Measurements from ENCODE around the gene PRAMEF12.

The PRAMEF12 gene

DNA sequence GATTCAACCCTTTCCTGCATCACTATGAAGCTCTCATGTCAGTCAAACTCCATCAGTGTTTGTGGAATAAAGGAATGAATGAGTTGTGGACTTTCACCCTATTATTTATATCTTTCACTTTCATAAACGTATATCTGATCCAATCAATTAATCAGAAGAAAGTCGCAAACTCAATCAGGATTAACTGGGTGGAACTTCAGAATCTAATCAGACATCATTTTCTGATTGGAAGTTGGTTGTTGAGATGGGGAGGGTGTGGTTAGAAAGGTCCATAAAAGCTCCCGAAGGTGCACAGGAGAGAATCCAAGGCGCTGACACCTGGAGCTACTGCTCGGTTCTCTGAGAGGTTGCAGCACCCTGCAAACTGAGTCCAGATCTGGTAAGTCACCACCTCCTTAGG is at the start of gene PRAMEF12:
TSS of gene PRAMEF12 (plus strand) at position 301 of the 400 bp plus-strand sequence. CDS start 1,130 bp downstream, outside the sequence.
- Histone ChIP-seq H3K36me3 (ENCODE audit: control insufficient read depth in 2 of 2, insufficient read depth in 1 of 2, low read length in 2 of 2) (no peaks in the 10 kb centered on the region), H3K4me1 (ENCODE audit: control insufficient read depth, insufficient read depth, low read length) (no peaks in the 10 kb centered on the region), H3K27ac (ENCODE audit: extremely low read depth, low read depth, low read length) (no peak within 1 kb of the TSS), H3K9me3 (ENCODE audit: control insufficient read depth, insufficient read depth, low read depth, low read length) (no peaks in the 10 kb centered on the region), H3K4me3 (ENCODE audit: low read depth, low read length) (no peak within 1 kb of the TSS)
- TF ChIP-seq ZNF747 (tag by site-specific recombination; IDR thresholded peaks at IDR 0.05) (no peak), SP7 (tag by site-specific recombination; IDR thresholded peaks at IDR 0.05) (no peak), SP3 (tag by site-specific recombination; IDR thresholded peaks at IDR 0.05) (no peak), ZNF214 (tag by site-specific recombination; IDR thresholded peaks at IDR 0.05; ENCODE audit: borderline replicate concordance) (no peak), ZSCAN30 (tag by site-specific recombination; IDR thresholded peaks at IDR 0.05) (no peak), ZNF302 (tag by site-specific recombination; IDR thresholded peaks at IDR 0.05; ENCODE audit: low read depth) (no peak), ZNF211 (tag by site-specific recombination; IDR thresholded peaks at IDR 0.05; ENCODE audit: low read depth) (no peak), ZNF571 (tag by site-specific recombination; IDR thresholded peaks at IDR 0.05) (no peak), GFI1B (tag by site-specific recombination; IDR thresholded peaks at IDR 0.05) (no peak), OVOL3 (tag by site-specific recombination; IDR thresholded peaks at IDR 0.05) (no peak), ZNF785 (tag by site-specific recombination; IDR thresholded peaks at IDR 0.05) (no peak)
- TF ChIP-seq, protein P1, sequence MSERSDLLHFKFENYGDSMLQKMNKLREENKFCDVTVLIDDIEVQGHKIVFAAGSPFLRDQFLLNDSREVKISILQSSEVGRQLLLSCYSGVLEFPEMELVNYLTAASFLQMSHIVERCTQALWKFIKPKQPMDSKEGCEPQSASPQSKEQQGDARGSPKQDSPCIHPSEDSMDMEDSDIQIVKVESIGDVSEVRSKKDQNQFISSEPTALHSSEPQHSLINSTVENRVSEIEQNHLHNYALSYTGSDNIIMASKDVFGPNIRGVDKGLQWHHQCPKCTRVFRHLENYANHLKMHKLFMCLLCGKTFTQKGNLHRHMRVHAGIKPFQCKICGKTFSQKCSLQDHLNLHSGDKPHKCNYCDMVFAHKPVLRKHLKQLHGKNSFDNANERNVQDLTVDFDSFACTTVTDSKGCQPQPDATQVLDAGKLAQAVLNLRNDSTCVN (tag by site-specific recombination; optimal IDR thresholded peaks at IDR 0.05): no peak
- TF ChIP-seq, protein P2, sequence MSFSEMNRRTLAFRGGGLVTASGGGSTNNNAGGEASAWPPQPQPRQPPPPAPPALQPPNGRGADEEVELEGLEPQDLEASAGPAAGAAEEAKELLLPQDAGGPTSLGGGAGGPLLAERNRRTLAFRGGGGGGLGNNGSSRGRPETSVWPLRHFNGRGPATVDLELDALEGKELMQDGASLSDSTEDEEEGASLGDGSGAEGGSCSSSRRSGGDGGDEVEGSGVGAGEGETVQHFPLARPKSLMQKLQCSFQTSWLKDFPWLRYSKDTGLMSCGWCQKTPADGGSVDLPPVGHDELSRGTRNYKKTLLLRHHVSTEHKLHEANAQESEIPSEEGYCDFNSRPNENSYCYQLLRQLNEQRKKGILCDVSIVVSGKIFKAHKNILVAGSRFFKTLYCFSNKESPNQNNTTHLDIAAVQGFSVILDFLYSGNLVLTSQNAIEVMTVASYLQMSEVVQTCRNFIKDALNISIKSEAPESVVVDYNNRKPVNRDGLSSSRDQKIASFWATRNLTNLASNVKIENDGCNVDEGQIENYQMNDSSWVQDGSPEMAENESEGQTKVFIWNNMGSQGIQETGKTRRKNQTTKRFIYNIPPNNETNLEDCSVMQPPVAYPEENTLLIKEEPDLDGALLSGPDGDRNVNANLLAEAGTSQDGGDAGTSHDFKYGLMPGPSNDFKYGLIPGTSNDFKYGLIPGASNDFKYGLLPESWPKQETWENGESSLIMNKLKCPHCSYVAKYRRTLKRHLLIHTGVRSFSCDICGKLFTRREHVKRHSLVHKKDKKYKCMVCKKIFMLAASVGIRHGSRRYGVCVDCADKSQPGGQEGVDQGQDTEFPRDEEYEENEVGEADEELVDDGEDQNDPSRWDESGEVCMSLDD (tag by site-specific recombination; IDR thresholded peaks at IDR 0.05): no peak
- TF ChIP-seq, protein P3, sequence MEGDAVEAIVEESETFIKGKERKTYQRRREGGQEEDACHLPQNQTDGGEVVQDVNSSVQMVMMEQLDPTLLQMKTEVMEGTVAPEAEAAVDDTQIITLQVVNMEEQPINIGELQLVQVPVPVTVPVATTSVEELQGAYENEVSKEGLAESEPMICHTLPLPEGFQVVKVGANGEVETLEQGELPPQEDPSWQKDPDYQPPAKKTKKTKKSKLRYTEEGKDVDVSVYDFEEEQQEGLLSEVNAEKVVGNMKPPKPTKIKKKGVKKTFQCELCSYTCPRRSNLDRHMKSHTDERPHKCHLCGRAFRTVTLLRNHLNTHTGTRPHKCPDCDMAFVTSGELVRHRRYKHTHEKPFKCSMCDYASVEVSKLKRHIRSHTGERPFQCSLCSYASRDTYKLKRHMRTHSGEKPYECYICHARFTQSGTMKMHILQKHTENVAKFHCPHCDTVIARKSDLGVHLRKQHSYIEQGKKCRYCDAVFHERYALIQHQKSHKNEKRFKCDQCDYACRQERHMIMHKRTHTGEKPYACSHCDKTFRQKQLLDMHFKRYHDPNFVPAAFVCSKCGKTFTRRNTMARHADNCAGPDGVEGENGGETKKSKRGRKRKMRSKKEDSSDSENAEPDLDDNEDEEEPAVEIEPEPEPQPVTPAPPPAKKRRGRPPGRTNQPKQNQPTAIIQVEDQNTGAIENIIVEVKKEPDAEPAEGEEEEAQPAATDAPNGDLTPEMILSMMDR (tag by site-specific recombination; IDR thresholded peaks at IDR 0.05): no peak
- TF ChIP-seq, protein P4, sequence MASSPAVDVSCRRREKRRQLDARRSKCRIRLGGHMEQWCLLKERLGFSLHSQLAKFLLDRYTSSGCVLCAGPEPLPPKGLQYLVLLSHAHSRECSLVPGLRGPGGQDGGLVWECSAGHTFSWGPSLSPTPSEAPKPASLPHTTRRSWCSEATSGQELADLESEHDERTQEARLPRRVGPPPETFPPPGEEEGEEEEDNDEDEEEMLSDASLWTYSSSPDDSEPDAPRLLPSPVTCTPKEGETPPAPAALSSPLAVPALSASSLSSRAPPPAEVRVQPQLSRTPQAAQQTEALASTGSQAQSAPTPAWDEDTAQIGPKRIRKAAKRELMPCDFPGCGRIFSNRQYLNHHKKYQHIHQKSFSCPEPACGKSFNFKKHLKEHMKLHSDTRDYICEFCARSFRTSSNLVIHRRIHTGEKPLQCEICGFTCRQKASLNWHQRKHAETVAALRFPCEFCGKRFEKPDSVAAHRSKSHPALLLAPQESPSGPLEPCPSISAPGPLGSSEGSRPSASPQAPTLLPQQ (tag by site-specific recombination; IDR thresholded peaks at IDR 0.05): no peak
- TF ChIP-seq, protein P5, sequence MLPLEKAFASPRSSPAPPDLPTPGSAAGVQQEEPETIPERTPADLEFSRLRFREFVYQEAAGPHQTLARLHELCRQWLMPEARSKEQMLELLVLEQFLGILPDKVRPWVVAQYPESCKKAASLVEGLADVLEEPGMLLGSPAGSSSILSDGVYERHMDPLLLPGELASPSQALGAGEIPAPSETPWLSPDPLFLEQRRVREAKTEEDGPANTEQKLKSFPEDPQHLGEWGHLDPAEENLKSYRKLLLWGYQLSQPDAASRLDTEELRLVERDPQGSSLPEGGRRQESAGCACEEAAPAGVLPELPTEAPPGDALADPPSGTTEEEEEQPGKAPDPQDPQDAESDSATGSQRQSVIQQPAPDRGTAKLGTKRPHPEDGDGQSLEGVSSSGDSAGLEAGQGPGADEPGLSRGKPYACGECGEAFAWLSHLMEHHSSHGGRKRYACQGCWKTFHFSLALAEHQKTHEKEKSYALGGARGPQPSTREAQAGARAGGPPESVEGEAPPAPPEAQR (tag by site-specific recombination; IDR thresholded peaks at IDR 0.05): no peak
- POLR2A ChIA-PET: no interaction called here
- CTCF ChIA-PET: no interaction called here

DNA sequence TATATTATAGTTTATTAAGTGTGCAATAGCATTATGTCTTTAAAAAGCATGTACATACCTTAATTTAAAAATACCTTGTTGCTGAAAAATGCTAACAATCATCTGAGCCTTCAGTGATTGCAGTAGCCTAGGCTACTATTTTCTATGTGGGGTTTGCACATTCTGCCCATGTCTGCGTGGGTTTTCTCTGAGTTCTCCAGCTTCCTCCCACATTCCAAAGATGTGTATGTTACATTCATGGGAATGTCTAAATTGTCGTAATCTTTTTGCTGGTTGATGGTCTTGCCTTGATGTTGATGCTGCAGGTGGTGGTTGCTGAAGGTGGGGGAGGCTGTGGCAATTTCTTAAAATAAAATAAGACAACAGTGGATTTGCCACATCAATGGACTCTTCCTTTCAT is 45.1 kb upstream of the PRAMEF12 start:
- Histone ChIP-seq H3K27ac (ENCODE audit: extremely low read depth, low read depth, low read length) (no peak overlapping the region), H3K36me3 (ENCODE audit: control insufficient read depth in 2 of 2, insufficient read depth in 1 of 2, low read length in 2 of 2) (no peaks in the 10 kb centered on the region), H3K4me3 (ENCODE audit: low read depth, low read length) (no peak overlapping the region), H3K4me1 (ENCODE audit: control insufficient read depth, insufficient read depth, low read length) (no peaks in the 10 kb centered on the region), H3K9me3 (ENCODE audit: control insufficient read depth, insufficient read depth, low read depth, low read length) (no peaks in the 10 kb centered on the region)
- ChIA-PET POLR2A (no interaction called here), CTCF (no interaction called here)
- no peak for TF ChIP-seq ZNF701 (tag by site-specific recombination; IDR thresholded peaks at IDR 0.05)
- no peak for TF ChIP-seq ZNF768 (tag by site-specific recombination; IDR thresholded peaks at IDR 0.05)
- TF ChIP-seq FEZF1 (tag by site-specific recombination; IDR thresholded peaks at IDR 0.05): no peak
- TF ChIP-seq SCRT1 (tag by site-specific recombination; IDR thresholded peaks at IDR 0.05; ENCODE audit: borderline replicate concordance): no peak
- TF ChIP-seq, protein P6, sequence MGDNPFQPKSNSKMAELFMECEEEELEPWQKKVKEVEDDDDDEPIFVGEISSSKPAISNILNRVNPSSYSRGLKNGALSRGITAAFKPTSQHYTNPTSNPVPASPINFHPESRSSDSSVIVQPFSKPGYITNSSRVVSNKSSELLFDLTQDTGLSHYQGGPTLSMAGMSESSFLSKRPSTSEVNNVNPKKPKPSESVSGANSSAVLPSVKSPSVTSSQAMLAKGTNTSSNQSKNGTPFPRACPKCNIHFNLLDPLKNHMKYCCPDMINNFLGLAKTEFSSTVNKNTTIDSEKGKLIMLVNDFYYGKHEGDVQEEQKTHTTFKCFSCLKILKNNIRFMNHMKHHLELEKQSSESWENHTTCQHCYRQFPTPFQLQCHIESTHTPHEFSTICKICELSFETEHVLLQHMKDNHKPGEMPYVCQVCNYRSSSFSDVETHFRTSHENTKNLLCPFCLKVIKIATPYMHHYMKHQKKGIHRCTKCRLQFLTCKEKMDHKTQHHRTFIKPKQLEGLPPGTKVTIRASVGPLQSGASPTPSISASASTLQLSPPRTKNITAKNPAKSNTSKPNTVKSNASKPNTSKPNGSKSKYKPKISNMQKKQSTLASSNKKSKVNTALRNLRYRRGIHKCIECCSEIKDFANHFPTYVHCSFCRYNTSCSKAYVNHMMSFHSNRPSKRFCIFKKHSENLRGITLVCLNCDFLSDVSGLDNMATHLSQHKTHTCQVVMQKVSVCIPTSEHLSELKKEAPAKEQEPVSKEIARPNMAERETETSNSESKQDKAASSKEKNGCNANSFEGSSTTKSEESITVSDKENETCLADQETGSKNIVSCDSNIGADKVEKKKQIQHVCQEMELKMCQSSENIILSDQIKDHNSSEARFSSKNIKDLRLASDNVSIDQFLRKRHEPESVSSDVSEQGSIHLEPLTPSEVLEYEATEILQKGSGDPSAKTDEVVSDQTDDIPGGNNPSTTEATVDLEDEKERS (tag by site-specific recombination; IDR thresholded peaks at IDR 0.05): no peak
- no peak for TF ChIP-seq ZNF24 (tag by site-specific recombination; IDR thresholded peaks at IDR 0.05)
- no peak for TF ChIP-seq HOXA7 (CRISPR knock-in tag; IDR thresholded peaks at IDR 0.05; ENCODE audit: borderline replicate concordance)
- TF ChIP-seq, protein P7, sequence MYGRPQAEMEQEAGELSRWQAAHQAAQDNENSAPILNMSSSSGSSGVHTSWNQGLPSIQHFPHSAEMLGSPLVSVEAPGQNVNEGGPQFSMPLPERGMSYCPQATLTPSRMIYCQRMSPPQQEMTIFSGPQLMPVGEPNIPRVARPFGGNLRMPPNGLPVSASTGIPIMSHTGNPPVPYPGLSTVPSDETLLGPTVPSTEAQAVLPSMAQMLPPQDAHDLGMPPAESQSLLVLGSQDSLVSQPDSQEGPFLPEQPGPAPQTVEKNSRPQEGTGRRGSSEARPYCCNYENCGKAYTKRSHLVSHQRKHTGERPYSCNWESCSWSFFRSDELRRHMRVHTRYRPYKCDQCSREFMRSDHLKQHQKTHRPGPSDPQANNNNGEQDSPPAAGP (tag by site-specific recombination; IDR thresholded peaks at IDR 0.05): no peak

Data from HEK293 (cell line).